NCI-H526 (cell line): Measurements from ENCODE around the gene BABAM2.
A peak's percentile ranks its signal among the peaks of the same experiment; 100 is the strongest.
"Not testable (repeated sequence)": the region's sequence is repeated elsewhere in the genome, so short reads cannot be mapped to it uniquely, and the experiment has no call there.

ENCODE experiments used
- DNase-seq, 2 experiments: peaks; one replicate each; lab custom pipeline; 2025; lab: John Stamatoyannopoulos, UW

The BABAM2 gene

DNA sequence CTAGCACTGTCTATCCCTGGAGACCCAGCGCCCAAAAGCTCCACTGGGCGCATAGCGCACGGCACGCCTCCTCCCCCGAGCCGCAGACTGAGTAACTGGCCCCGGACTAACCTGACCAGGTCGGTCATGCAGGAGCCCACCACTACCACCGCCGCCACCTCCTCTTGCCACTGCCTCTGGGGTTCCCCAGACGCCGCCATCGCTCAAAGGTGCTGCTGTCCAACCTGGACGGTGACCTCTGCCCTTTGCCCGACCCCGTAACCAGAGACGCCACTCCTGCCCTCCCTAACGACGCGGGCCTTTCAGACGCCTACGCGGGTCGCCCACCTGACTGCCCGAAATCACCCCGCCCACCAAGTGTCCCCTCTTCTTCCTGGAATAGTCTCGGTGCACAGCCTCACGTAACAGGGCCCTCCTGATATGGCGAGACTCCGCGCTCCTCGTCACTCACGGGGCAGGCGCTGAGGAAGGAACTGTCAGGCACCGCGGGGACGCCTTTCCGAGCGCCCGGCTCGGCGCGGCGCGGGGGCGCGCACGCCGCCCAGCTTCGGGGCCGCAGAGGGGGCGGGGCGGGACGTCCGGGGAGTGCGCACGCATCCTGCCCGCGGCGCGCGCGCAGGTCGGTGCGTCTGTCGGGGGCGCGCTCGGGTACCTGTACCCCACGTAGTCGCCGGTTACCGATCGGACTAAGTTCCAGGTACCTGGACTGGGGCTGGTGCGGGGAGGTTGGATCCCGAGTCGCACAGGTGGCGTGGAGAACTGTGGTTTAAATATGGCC, at the start of gene BABAM2, which contains the start of gene RBKS:
BABAM2 (plus strand) TSS at position 584 of the 778 bp plus-strand sequence. CDS start 3,828 bp downstream, outside the sequence.
RBKS (minus strand) TSS at position 242 of the 778 bp plus-strand sequence; CDS start at position 200, 42 bp downstream.
- DNase-seq, result peak; percentile 84 to 92

DNA sequence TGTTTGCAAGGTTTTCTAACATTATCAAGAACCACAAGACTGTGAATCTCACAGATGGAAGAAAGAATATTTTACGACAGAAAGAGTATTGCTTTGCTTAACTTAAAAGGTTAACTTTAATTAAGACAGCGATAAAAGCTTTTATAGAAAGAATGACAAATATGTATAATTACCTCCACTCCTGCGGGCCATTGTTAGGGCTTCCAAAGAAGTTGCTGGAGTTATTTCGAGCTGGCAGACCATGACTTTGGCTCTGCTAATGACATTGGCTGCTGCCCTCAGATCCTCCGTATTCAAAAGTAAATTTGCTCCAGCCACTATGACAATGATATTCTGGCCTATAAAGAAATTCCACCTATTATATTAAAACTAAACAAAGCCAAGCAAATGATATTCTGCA, 47.6 kb upstream of the BABAM2 start:
- no peak for DNase-seq

DNA sequence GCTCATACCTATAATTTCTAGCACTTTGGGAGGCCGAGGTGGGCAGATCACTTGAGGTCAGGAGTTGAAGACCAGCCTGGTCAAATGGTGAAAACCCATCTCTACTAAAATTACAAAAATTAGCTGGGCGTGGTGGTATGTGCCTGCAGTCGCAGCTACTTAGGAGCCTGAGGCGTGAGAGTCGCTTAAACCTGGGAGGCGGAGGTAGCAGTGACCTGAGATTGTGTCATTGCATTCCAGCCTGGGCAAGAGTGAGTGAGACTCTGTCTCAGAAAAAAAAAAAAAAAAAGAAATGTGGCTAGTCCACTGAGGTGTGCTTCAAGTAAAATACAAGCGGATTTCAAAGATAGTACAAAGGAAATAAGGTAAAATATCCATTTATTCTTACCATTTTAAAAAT, 46.5 kb upstream of the BABAM2 start:
- no peak for DNase-seq

- DNase-seq, result no peak
Measured at GRCh38 chr2:27844821-27845255, 45.7 kb upstream of the BABAM2 start.

GRCh38 chr2:27847333-27847732, 43.2 kb upstream of the BABAM2 start:
- no peak for DNase-seq

- no peak for DNase-seq
Measured at GRCh38 chr2:27849558-27850205, 40.8 kb upstream of the BABAM2 start.

DNA sequence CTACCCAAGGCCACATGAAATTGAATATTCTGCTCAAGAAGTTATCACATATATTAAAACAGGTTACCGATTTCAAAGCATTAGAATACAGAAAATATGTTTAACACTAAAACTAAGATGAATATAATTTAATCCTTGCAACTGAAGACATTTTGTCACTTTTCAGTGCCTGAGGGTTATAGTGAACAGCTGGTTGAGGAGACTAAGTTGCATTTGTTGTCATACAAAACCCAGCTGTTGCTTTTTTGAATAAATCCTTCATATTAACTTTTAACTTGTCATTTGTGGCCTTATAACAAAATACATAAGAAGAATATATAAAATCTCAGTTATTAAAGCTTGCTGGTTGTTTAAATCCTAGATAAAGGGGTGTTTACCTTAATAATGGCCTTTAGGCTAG, 37.8 kb upstream of the BABAM2 start:
- DNase-seq, result no peak

DNA sequence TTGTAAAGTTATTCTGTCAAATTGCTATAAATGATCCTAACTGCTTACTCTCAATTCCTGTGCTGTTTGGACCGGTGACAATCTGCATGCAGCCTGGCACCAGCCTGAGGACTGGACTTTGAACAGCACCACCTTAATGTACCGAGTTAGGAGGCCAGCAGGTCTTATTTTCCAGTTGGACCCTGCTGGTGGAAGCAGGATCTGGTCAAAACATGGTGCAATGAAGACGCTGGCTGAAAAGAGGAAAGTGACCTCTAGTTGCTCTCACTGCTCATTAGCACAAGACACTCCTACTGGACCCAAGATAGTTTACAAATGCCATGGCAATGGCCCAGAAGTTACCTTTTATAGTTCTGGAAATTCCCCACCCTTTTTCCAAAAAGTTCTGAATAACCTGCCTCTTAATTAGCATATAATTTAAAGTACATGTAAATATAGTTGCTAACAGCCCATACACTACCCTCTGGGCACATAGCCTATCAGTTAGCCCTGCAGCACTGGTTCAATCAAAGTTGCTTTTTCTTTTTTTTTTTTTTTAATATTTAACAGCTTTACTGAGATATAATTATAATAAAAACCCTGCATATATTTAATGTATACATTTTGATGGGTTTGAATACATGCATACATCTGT, 36.2 kb upstream of the BABAM2 start:
- no peak for DNase-seq

- no peak for DNase-seq
Measured at GRCh38 chr2:27855476-27855875, 35.1 kb upstream of the BABAM2 start.

DNA sequence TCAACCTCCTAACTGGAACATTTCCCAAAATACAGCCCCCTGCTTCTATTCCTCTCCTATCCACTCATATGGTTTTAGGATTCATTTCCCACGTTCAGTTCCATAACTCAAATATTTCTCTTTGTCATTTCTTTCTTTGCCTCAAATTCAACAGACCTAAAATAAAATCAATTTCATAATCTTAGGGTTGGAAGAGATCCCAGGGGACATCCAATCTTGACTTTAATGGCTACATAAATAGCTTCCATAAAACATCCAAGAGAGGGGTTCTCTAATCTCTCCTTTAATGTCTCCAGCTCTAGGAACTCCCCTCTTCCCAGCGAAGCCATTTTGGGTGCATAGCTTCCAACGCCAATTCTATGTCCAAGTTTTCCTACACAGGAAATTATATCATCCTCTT, 34.1 kb upstream of the BABAM2 start:
- no peak for DNase-seq

GRCh38 chr2:27856956-27857355, 33.6 kb upstream of the BABAM2 start:
- DNase-seq, result no peak

DNA sequence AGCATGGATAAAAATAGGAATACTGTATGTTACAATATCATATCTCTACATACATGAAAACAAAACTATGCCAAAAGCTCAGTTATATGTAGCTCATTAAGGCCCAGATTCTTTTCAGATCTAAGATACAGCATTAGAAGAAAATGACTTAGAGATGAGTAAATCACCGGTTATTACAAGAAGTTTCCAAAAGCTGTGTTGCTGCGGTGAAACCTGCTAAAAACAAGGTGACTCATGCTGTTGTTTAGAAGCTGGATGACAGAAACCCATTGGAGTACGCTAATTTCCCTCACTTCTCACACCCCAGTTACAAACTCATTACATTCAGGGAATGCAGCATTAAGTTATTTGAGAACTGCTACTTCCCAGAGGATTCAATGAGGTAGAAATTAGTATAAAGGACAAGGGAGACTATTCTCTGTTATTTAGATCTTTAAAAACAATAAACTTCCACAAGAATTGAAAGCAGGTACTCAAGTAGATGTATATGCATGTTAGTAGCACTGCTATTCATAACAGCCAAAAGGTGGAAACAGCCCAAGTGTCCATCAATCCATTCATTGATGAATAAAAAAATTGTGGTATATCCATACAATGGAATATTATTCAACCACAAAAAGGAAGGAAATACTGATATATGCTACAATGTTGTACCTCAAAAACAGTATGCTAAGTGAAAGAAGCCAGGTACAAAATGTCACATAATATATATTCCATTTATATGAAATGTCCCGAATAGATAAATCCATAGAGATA, 32.9 kb upstream of the BABAM2 start:
- no peak for DNase-seq

GRCh38 chr2:27860111-27860510, 30.4 kb upstream of the BABAM2 start:
- DNase-seq, result no peak

- no peak for DNase-seq
Measured at GRCh38 chr2:27863146-27863545, 27.4 kb upstream of the BABAM2 start.

GRCh38 chr2:27863955-27864354, 26.6 kb upstream of the BABAM2 start:
- DNase-seq, result not testable (repeated sequence)

- DNase-seq, result no peak
Measured at GRCh38 chr2:27866237-27866636, 24.3 kb upstream of the BABAM2 start.

- no peak for DNase-seq
Measured at GRCh38 chr2:27869763-27870162, 20.8 kb upstream of the BABAM2 start.

DNA sequence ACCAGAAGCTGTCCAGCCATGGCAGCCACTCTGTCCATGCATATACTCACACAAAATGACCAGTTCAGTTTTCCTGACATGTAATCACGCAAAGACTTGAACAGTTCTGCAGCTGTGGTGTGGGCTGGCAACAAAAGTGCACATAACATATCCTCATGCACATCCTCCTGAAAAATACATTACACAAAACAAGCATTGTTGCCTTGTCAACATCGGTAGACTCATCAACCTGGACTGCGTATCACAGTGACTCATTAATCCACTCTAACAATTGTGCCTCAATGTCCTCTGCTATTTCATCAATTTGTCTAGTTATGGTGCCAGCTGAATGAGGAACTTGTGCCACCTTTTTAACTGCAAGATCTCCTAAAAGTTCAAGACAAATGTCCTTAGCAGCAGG, 19.8 kb upstream of the BABAM2 start:
- no peak for DNase-seq

GRCh38 chr2:27871802-27872201, 18.7 kb upstream of the BABAM2 start:
- DNase-seq, result no peak

DNA sequence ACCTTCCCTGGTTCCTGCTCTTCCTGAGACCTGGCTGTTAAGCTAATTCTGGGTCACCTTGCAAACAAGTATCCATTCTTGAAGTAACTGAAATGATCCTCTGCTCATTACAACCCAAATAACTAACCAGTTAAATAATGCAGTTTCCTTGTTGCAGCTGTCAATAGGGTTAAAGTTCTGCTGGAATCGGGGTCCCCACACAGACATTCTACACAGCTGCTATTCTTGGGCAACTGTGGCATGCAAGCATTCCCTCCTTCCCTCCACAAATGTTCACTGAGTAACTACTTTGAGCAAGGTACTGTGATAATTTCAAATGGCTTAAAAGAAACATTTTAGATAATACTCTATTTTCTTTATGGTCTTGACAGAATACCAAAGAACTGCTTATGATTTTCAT, 17.4 kb upstream of the BABAM2 start:
- DNase-seq, result no peak

GRCh38 chr2:27875089-27875881, 15.2 kb upstream of the BABAM2 start:
- DNase-seq, result no peak
